ENCODE measurements around the gene TRPC6. TPM values are rescaled to one million over a fixed set of nuclear protein-coding genes. Genes with fewer than 3 reads are reported as not detected.

Gene TRPC6
- total and polyA plus RNA-seq, 9 of the 15 experiments (the other 6 are each of a cell fraction or from before 2014, with no cell fraction given), result not detected

- Histone ChIP-seq H2AFZ (ENCODE audit: low read depth, low read length) (no peak overlapping the region), H3K9ac (ENCODE audit: insufficient read depth in 1 of 2, low read depth in 2 of 2, low read length in 2 of 2) (no peak overlapping the region), H3K36me3 (ENCODE audit: control insufficient read depth, insufficient read depth, low read length) (no peaks in the 10 kb centered on the region), H3K4me2 (ENCODE audit: insufficient read depth, low read length) (no peak overlapping the region), H3K27ac (ENCODE audit: extremely low read depth, low read depth, low read length) (no peak overlapping the region), H4K20me1 (replicated peaks; ENCODE audit: control insufficient read depth, insufficient read depth, low read length) (no peaks in the 10 kb centered on the region), H3K4me1 (replicated peaks in 1 of 2; ENCODE audit: control insufficient read depth in 2 of 2, insufficient read depth in 2 of 2, low read length in 2 of 2) (no peaks in the 10 kb centered on the region), H3K79me2 (ENCODE audit: control insufficient read depth, insufficient read depth, low read length) (no peaks in the 10 kb centered on the region), H3K27me3 (ENCODE audit: control insufficient read depth in 2 of 2, insufficient read depth in 2 of 2, low read length in 2 of 2) (no peaks in the 10 kb centered on the region), H3K4me3 (no peak overlapping the region), H3K9me3 (replicated peaks; ENCODE audit: control insufficient read depth, insufficient read depth, low read depth, low read length) (no peaks in the 10 kb centered on the region), H3K9me1 (ENCODE audit: control insufficient read depth, insufficient read depth, low read length) (no peaks in the 10 kb centered on the region)
- POLR2A ChIA-PET, result no interaction called here
- FAIRE-seq, result no peak
- intact Hi-C loops (cut with micrococcal nuclease), result no loop called here
- DNase-seq (ENCODE audit: extremely low read depth in 1 of 4, low spot score in 3 of 4), result no peak
- CTCF ChIA-PET (ENCODE audit: low intra/inter-chr PET ratio), result no interaction called here
- no TSS peak for BruUV-seq (replicated peaks)
- 0% methylated on average over 3 of the region's 3 CpGs for WGBS (ENCODE audit: insufficient coverage, low coverage, missing lambda C conversion rate)
- in situ Hi-C loops (cut with MboI), result no loop called here
- ATAC-seq, result no peak
- TF ChIP-seq, protein P1, sequence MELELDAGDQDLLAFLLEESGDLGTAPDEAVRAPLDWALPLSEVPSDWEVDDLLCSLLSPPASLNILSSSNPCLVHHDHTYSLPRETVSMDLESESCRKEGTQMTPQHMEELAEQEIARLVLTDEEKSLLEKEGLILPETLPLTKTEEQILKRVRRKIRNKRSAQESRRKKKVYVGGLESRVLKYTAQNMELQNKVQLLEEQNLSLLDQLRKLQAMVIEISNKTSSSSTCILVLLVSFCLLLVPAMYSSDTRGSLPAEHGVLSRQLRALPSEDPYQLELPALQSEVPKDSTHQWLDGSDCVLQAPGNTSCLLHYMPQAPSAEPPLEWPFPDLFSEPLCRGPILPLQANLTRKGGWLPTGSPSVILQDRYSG (tag; conservative IDR thresholded peaks at IDR 0.05; ENCODE audit: low read depth), result no peak
- TF ChIP-seq ZBTB8A (IDR thresholded peaks at IDR 0.05; ENCODE audit: partially characterized antibody) (no peak), NKRF (IDR thresholded peaks at IDR 0.05; ENCODE audit: borderline replicate concordance) (no peak), ZFP30 (CRISPR knock-in tag; IDR thresholded peaks at IDR 0.05; ENCODE audit: borderline replicate concordance) (no peak), EHMT2 (IDR thresholded peaks at IDR 0.05) (no peak), ZNF699 (CRISPR knock-in tag; IDR thresholded peaks at IDR 0.05; ENCODE audit: insufficient replicate concordance) (no peak), ZNF717 (CRISPR knock-in tag; IDR thresholded peaks at IDR 0.05) (no peak), HSF4 (CRISPR knock-in tag; IDR thresholded peaks at IDR 0.05; ENCODE audit: borderline replicate concordance) (no peak)
- TF ChIP-seq, protein P2, sequence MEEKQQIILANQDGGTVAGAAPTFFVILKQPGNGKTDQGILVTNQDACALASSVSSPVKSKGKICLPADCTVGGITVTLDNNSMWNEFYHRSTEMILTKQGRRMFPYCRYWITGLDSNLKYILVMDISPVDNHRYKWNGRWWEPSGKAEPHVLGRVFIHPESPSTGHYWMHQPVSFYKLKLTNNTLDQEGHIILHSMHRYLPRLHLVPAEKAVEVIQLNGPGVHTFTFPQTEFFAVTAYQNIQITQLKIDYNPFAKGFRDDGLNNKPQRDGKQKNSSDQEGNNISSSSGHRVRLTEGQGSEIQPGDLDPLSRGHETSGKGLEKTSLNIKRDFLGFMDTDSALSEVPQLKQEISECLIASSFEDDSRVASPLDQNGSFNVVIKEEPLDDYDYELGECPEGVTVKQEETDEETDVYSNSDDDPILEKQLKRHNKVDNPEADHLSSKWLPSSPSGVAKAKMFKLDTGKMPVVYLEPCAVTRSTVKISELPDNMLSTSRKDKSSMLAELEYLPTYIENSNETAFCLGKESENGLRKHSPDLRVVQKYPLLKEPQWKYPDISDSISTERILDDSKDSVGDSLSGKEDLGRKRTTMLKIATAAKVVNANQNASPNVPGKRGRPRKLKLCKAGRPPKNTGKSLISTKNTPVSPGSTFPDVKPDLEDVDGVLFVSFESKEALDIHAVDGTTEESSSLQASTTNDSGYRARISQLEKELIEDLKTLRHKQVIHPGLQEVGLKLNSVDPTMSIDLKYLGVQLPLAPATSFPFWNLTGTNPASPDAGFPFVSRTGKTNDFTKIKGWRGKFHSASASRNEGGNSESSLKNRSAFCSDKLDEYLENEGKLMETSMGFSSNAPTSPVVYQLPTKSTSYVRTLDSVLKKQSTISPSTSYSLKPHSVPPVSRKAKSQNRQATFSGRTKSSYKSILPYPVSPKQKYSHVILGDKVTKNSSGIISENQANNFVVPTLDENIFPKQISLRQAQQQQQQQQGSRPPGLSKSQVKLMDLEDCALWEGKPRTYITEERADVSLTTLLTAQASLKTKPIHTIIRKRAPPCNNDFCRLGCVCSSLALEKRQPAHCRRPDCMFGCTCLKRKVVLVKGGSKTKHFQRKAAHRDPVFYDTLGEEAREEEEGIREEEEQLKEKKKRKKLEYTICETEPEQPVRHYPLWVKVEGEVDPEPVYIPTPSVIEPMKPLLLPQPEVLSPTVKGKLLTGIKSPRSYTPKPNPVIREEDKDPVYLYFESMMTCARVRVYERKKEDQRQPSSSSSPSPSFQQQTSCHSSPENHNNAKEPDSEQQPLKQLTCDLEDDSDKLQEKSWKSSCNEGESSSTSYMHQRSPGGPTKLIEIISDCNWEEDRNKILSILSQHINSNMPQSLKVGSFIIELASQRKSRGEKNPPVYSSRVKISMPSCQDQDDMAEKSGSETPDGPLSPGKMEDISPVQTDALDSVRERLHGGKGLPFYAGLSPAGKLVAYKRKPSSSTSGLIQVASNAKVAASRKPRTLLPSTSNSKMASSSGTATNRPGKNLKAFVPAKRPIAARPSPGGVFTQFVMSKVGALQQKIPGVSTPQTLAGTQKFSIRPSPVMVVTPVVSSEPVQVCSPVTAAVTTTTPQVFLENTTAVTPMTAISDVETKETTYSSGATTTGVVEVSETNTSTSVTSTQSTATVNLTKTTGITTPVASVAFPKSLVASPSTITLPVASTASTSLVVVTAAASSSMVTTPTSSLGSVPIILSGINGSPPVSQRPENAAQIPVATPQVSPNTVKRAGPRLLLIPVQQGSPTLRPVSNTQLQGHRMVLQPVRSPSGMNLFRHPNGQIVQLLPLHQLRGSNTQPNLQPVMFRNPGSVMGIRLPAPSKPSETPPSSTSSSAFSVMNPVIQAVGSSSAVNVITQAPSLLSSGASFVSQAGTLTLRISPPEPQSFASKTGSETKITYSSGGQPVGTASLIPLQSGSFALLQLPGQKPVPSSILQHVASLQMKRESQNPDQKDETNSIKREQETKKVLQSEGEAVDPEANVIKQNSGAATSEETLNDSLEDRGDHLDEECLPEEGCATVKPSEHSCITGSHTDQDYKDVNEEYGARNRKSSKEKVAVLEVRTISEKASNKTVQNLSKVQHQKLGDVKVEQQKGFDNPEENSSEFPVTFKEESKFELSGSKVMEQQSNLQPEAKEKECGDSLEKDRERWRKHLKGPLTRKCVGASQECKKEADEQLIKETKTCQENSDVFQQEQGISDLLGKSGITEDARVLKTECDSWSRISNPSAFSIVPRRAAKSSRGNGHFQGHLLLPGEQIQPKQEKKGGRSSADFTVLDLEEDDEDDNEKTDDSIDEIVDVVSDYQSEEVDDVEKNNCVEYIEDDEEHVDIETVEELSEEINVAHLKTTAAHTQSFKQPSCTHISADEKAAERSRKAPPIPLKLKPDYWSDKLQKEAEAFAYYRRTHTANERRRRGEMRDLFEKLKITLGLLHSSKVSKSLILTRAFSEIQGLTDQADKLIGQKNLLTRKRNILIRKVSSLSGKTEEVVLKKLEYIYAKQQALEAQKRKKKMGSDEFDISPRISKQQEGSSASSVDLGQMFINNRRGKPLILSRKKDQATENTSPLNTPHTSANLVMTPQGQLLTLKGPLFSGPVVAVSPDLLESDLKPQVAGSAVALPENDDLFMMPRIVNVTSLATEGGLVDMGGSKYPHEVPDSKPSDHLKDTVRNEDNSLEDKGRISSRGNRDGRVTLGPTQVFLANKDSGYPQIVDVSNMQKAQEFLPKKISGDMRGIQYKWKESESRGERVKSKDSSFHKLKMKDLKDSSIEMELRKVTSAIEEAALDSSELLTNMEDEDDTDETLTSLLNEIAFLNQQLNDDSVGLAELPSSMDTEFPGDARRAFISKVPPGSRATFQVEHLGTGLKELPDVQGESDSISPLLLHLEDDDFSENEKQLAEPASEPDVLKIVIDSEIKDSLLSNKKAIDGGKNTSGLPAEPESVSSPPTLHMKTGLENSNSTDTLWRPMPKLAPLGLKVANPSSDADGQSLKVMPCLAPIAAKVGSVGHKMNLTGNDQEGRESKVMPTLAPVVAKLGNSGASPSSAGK (IDR thresholded peaks at IDR 0.05), result no peak
These were observed 29.9 kb downstream of the TRPC6 start for GRCh38 chr11:101553891-101554292.

Measured in K562 (cell line).